Colonic mucosa (tissue), 4 donors: Measurements from ENCODE around the gene FAT1. TPM values are rescaled to one million over a fixed set of nuclear protein-coding genes. Genes with fewer than 3 reads are reported as not detected.
"Not testable (repeated sequence)": the region's sequence is repeated elsewhere in the genome, so short reads cannot be mapped to it uniquely, and the experiment has no call there.

ENCODE experiments used
- DNase-seq: peaks from one replicate; pipeline ENCODE4 v3.0.0-alpha.2; 2020
- H3K27ac ChIP-seq: fragments of 200-600 bp; one replicate; pipeline ENCODE4 v1.8.0; 2021
- H3K27me3 ChIP-seq: fragments of 200-600 bp; one replicate; pipeline ENCODE4 v1.8.0; 2021
- H3K36me3 ChIP-seq: fragments of 200-600 bp; one replicate; pipeline ENCODE4 v1.8.0; 2021
- H3K4me1 ChIP-seq: fragments of 200-600 bp; one replicate; pipeline ENCODE4 v1.8.0; 2021; ENCODE audit warnings: mild to moderate bottlenecking
- H3K4me3 ChIP-seq: fragments of 200-600 bp; one replicate; pipeline ENCODE4 v1.8.0; 2021
- H3K9ac ChIP-seq, 2 donors: one replicate each; pipeline ENCODE4 v1.7.0; 2013; ENCODE audit warnings: control low read depth in 2 of 2, low read depth in 2 of 2, low read length in 2 of 2
- H3K9me3 ChIP-seq: fragments of 200-600 bp; one replicate; pipeline ENCODE4 v1.8.0; 2021
- CTCF ChIP-seq: fragments of 200-600 bp; IDR thresholded peaks from one replicate; pipeline ENCODE4 v1.8.0; 2022; ENCODE audit warnings: antibody characterized with exemption, mild to moderate bottlenecking
- intact Hi-C: fragments of 100-400 bp; cut with DNase I; formaldehyde crosslinking; loops from one replicate; pipeline ENCODE4 v1.14.1; 2022
- total RNA-seq, 2 donors: library from RNA; stranded (reverse); fragmentation: NEBNext Ultra II Directional in 1 of 2; extraction: Animal tissue kit (Norgen Biotek cat#: 25700) in 1 of 2; gene quantifications; one replicate each; pipeline ENCODE4 v1.2.1, GENCODE V29; 2021
- donor health status: healthy.
- donor health status: DM: no; HTN: no; CAD: no.
- donor health status: DM: no; HTN: no; CAD: no.

The FAT1 gene
- total RNA-seq, 2 donors from 2014 or later: 243 to 300 TPM

DNA sequence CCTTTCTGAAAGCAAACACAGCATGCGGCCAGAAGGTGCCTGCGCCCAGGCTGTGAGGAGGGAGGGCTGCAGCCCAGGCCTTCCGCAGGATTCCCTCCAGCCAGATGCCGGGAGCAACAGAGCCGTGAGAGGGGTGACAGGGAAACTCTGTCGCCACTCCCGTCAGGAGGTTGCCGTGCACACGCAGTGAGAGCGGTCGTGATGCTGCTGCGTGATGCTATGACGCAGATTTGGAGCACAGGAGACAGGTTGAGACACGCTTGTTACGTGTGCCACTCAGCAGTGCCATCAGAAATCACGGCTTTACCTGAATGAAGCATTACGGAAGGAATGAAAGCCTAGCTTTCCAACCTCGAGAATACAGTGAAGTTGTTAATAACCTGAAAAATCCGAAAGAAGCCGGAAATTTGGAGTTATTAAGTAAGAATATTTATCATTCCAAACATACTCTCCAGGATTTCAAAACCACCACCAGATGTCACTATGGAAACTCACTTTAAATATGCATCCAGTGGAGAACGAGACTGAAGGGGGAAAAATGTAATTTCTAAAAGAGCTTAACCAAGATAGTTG lies 54.4 kb downstream of the FAT1 start:
- intact Hi-C loops: loop anchor here (5.0 kb wide), 1 partner anchor 53 kb away; the partner anchor contains the start of gene FAT1
- Histone ChIP-seq H3K4me1 (peaks cover 7% of the 10 kb centered on the region), H3K27ac (no peak overlapping the region), H3K9ac (no peak overlapping the region), H3K9me3 (no peaks in the 10 kb centered on the region), H3K27me3 (no peaks in the 10 kb centered on the region), H3K4me3 (no peak overlapping the region), H3K36me3 (no peaks in the 10 kb centered on the region)
- no peak for DNase-seq
- no peak for TF ChIP-seq CTCF

DNA sequence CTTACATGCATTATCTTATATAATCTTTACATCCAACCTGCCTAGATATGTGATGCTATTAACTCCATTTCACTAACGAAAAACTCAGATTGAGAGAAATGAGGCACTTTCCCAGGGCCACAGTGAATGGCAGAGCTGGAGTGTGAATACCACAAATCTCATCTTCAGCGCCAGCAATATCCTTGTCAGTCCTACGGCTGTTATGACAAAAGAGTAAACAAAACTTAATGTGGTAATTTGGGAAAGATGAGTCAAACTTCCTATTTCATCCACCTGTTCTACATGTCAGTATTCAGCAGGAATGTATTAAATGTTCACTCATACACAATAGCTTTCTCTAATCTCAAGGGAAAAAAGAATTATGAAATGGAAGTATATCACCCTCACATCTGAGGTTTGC lies 56.9 kb downstream of the FAT1 start:
- H3K4me3 ChIP-seq: no peak overlapping the region
- peak overlapping the region; percentile 22 for H3K27ac ChIP-seq
- no peak for DNase-seq
- no peaks in the 10 kb centered on the region for H3K9me3 ChIP-seq
- intact Hi-C loops: loop anchor here (5.0 kb wide), 1 partner anchor 56 kb away; the partner anchor contains the start of gene FAT1
- no peak for TF ChIP-seq CTCF
- no peaks in the 10 kb centered on the region for H3K27me3 ChIP-seq
- peak overlapping the region in 1 of 2 donors; percentile 58 for H3K9ac ChIP-seq
- no peaks in the 10 kb centered on the region for H3K36me3 ChIP-seq
- H3K4me1 ChIP-seq: peaks cover 7% of the 10 kb centered on the region

- Histone ChIP-seq H3K4me1 (peaks cover 7% of the 10 kb centered on the region), H3K27ac (peak overlapping the region; percentile 22), H3K36me3 (no peaks in the 10 kb centered on the region), H3K9me3 (no peaks in the 10 kb centered on the region), H3K4me3 (no peak overlapping the region), H3K27me3 (no peaks in the 10 kb centered on the region), H3K9ac (peak overlapping the region in 1 of 2 donors; percentile 58)
- DNase-seq: no peak
- intact Hi-C loops: loop anchor here (5.0 kb wide), 1 partner anchor 56 kb away; the partner anchor contains the start of gene FAT1
- TF ChIP-seq CTCF: no peak
Observed at GRCh38 chr4:186666252-186666651, 57.4 kb downstream of the FAT1 start.

DNA sequence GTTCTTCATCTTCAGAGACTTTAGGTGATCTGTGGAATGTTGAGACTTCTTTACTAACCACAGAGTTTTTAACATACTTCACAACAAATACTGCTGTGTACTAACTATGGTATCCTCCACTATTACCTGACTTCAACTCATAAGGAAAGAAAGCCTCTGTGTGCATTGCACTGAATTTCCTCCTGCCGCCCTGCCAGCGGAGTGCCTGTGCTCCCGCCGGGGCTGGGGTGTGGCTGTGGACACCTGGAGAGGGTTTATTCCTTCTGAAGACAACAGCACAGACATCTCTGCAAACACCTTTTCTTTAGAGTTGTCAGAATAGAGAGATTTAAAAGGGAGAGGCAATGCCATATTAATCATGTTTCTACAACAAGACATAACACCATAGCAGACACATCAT lies 63.3 kb downstream of the FAT1 start:
- H3K27ac ChIP-seq: peak overlapping the region; percentile 30
- H3K27me3 ChIP-seq: no peaks in the 10 kb centered on the region
- no peak overlapping the region for H3K4me3 ChIP-seq
- no peaks in the 10 kb centered on the region for H3K36me3 ChIP-seq
- peaks cover 4% of the 10 kb centered on the region for H3K4me1 ChIP-seq
- no peaks in the 10 kb centered on the region for H3K9me3 ChIP-seq
- peak; percentile 76 for DNase-seq
- no peak for TF ChIP-seq CTCF
- intact Hi-C loops: no loop called here
- peak overlapping the region in 1 of 2 donors; percentile 2 for H3K9ac ChIP-seq

DNA sequence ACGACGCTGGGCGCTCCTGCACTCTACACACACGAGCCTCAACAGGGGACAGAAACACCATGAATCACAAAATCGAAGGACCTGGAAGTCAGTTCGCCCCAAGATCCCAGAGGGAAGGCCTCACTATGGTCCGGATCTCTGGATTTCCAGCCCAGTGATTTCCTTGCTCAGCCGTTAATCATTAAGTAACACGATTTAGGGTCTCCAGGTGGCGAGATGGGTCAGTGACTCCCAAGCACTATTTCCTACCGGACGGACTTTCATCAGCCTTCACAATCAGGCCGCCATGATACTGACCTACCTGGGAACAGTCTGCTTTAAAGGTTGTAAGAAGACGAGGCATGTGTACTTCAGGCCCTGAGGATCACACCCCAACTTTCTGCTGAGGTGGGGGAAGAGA lies 63.7 kb downstream of the FAT1 start:
- H3K36me3 ChIP-seq: no peaks in the 10 kb centered on the region
- no peaks in the 10 kb centered on the region for H3K9me3 ChIP-seq
- H3K4me1 ChIP-seq: peaks cover 4% of the 10 kb centered on the region
- no peaks in the 10 kb centered on the region for H3K27me3 ChIP-seq
- peak overlapping the region in 1 of 2 donors; percentile 2 for H3K9ac ChIP-seq
- intact Hi-C loops: no loop called here
- no peak overlapping the region for H3K4me3 ChIP-seq
- H3K27ac ChIP-seq: peak overlapping the region; percentile 30
- no peak for TF ChIP-seq CTCF
- no peak for DNase-seq

DNA sequence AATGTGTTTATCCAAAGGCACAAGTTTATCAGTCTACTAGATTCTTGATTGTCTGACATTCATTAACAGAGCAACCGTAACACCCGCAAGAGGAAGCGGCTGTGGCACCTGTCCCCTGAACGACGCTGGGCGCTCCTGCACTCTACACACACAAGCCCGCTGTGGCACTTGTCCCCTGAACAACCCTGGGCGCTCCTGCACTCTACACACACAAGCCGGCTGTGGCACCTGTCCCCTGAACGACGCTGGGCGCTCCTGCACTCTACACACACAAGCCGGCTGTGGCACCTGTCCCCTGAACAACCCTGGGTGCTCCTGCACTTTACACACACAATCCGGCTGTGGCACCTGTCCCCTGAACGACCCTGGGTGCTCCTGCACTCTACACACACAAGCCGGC lies 64.2 kb downstream of the FAT1 start:
- intact Hi-C loops, H3K36me3 ChIP-seq, H3K4me1 ChIP-seq, H3K9me3 ChIP-seq, H3K4me3 ChIP-seq, H3K27me3 ChIP-seq: not testable (repeated sequence)
- DNase-seq: peak; percentile 40
- Histone ChIP-seq H3K27ac (peak overlapping the region; percentile 30), H3K9ac (peak overlapping the region in 1 of 2 donors; percentile 2)
